Measurements from ENCODE around the gene RPLP2.

The RPLP2 gene

DNA sequence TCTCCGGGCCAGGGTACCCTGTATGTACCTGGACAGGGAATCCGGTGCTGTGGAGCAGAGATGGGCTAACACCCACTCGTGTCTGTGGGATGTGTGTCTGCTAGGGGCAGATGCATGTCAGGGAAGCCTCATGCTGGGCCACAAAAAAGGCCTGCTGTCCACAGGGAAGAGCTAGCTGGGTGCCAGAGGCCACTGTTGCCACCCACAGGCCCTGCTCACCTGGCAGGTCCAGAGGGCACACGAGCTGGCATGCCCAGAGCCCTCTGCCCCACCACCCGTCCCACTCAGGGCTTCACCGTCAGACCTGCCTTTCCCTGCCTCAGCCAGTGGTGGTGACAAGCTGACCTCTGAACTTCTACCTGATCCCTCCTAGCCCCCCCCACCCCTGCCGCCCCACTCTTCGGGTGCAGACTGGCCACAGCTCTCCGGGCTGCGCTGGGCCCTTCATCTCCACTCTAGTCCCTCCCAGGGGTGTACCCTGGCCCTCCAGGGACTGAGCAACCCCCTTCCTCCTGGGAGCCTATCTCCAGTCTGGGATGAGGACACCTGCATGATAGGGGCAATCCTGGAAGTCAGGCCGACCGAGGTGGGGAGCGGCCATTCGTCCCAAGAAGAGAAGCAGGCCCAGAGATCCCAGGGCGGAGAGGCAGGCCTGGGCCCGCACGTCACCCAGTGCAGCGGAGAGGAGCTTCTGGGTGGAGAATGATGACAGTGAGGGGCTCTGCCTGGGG is 13.0 kb upstream of the RPLP2 start:
- DNase-seq = no peak
- Histone ChIP-seq H3K36me3 (peaks cover 0 to 49% (median 3%) of the 10 kb centered on the region in 3 donors), H3K27ac (peak overlapping the region; percentile 71 to 85), H3K27me3 (no peaks in the 10 kb centered on the region), H3K9me3 (no peaks in the 10 kb centered on the region), H3K4me3 (peak overlapping the region; percentile 68 to 88), H3K4me1 (peaks cover 0 to 36% (median 24%) of the 10 kb centered on the region in 4 donors)
- TF ChIP-seq, protein P1, sequence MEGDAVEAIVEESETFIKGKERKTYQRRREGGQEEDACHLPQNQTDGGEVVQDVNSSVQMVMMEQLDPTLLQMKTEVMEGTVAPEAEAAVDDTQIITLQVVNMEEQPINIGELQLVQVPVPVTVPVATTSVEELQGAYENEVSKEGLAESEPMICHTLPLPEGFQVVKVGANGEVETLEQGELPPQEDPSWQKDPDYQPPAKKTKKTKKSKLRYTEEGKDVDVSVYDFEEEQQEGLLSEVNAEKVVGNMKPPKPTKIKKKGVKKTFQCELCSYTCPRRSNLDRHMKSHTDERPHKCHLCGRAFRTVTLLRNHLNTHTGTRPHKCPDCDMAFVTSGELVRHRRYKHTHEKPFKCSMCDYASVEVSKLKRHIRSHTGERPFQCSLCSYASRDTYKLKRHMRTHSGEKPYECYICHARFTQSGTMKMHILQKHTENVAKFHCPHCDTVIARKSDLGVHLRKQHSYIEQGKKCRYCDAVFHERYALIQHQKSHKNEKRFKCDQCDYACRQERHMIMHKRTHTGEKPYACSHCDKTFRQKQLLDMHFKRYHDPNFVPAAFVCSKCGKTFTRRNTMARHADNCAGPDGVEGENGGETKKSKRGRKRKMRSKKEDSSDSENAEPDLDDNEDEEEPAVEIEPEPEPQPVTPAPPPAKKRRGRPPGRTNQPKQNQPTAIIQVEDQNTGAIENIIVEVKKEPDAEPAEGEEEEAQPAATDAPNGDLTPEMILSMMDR (IDR thresholded peaks at IDR 0.05) = no peak
- intact Hi-C loops (cut with DNase I; ENCODE audit: low total_unique reads) = no loop called here

DNA sequence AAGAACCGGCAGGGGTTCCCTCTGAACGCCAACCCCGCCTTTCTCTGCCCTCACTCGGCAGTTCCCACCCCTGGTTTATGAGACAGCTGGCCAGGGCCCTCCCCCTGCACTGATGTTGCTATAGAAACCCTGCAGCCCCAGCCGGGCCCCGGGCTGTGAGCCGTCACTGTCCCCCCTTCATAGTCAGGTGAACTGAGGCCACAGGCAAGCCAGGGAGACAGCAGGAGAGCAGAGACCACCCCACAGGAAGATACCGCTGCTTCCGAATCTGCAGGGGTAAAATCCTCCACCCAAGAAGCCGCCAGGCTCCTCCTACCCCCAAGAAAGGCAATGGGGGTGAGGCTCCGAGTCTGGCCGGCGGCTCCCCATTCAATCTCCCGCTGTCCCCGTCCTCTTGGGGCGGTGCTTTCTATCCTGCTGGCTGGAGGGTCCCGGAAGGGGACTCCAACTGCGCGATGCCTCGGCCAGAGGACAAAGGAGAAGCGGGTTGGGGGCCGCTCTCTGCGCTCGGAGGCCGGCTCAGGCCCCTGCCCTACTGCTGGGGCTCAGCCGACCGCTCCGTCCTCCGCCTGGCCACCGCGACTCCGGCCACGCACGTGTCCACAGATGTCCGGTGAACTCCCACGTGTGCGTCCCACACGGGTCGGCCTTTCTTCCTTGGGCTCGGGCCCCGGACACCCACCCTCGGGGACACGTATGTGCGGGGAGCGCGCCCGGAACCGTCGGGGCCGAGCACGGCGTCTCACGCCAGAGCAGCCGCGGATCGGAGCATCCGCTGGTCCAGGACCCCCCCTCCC is 12.3 kb upstream of the RPLP2 start:
- Histone ChIP-seq H3K36me3 (peaks cover 0 to 49% (median 2%) of the 10 kb centered on the region in 3 donors), H3K27ac (peak overlapping the region; percentile 71 to 85), H3K9me3 (no peaks in the 10 kb centered on the region), H3K4me1 (peaks cover 0 to 37% (median 24%) of the 10 kb centered on the region in 4 donors), H3K27me3 (no peaks in the 10 kb centered on the region), H3K4me3 (peak overlapping the region; percentile 68 to 88)
- DNase-seq = peak; percentile 74 to 86
- intact Hi-C loops (cut with DNase I; ENCODE audit: low total_unique reads) = no loop called here
- TF ChIP-seq, protein P1 (IDR thresholded peaks at IDR 0.05) = no peak

DNA sequence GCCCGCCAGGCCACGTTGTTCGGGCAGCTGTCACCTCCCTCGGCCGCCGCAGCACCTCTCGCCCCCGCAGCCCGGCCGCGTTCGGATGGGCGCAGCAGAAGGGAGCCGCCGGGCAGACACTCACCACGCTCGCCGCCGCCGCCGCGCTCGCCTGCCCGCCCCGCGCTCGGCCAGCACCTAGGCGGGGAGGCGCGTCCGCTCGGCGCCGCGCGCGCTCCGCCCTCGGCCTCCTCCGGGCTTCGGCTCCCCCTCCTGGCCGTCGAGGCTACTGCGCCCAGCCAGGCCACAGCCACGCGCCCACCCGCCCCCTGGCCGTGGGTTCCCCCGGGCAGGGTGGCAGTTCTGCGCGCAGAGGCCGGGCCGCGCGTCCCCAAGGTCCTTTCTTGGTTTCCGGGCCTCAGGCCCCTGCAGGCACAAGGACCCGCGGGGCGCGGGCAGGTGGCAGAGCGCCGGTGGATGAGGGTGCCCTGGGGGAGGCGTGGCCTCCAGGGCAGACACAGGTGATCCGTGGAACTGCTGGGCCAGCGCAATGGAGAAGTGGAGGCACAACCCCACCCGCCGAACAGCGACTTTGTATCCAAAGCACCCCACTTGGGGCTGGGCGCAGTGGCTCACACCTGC is 11.6 kb upstream of the RPLP2 start, which contains the start of gene SLC25A22:
TSS of gene SLC25A22 (minus strand) at position 189 of the 621 bp plus-strand sequence. CDS start 3,275 bp downstream, outside the sequence.
- H3K36me3 ChIP-seq = peaks cover 0 to 49% (median 8%) of the 10 kb centered on the region in 3 donors
- H3K27me3 ChIP-seq = no peaks in the 10 kb centered on the region
- peaks cover 0 to 38% (median 24%) of the 10 kb centered on the region in 4 donors for H3K4me1 ChIP-seq
- peak within 1 kb of the TSS; percentile 71 to 85 for H3K27ac ChIP-seq
- TF ChIP-seq, protein P1 (IDR thresholded peaks at IDR 0.05) = peak; percentile 81 to 87
- H3K4me3 ChIP-seq = peak within 1 kb of the TSS; percentile 68 to 88
- intact Hi-C loops (cut with DNase I; ENCODE audit: low total_unique reads) = no loop called here
- no peaks in the 10 kb centered on the region for H3K9me3 ChIP-seq
- DNase-seq = peak in 1 of 2 donors; percentile 82

DNA sequence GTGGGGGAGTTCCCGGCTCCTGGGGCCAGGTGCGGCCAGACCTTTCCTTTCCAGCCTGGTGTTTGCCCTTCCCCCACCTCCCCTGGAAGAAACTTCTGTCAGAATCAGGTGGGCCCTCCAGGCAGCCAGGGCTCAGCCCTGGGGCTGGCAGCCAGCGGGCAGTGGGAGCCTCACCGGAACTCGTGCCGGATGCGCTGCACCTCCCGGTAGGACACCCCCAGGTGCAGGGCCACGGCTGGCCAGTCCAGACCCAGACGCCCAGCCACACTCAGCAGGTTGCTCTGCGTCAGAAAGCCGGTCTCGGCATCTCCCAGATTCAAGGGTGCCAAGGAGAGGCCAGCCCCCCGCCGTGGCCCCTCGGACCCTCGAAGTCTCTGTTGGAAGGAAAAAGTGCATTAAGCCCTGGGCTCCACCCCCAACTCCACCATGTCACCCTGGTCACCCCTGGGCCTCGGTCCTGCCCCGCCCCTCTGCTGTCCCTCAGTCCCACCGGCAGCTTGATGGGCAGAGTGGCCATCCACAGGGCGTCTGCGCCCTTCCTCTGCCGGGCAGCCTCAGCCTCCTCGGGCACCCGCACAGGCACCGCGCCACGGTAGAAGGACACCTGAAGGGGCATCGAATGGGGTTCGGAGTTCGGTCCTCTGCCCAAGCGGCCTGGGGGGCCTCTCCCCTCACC is 10.0 kb upstream of the RPLP2 start:
- Histone ChIP-seq H3K36me3 (peaks cover 0 to 42% (median 8%) of the 10 kb centered on the region in 3 donors), H3K4me1 (peaks cover 0 to 42% (median 35%) of the 10 kb centered on the region in 4 donors), H3K27me3 (no peaks in the 10 kb centered on the region), H3K4me3 (no peak overlapping the region), H3K9me3 (no peaks in the 10 kb centered on the region), H3K27ac (no peak overlapping the region)
- intact Hi-C loops (cut with DNase I; ENCODE audit: low total_unique reads) = loop anchor here (10.0 kb wide), 1 partner anchor 225 kb away; the partner anchor contains the start of gene PHRF1
- TF ChIP-seq, protein P1 (IDR thresholded peaks at IDR 0.05) = no peak
- DNase-seq = no peak

DNA sequence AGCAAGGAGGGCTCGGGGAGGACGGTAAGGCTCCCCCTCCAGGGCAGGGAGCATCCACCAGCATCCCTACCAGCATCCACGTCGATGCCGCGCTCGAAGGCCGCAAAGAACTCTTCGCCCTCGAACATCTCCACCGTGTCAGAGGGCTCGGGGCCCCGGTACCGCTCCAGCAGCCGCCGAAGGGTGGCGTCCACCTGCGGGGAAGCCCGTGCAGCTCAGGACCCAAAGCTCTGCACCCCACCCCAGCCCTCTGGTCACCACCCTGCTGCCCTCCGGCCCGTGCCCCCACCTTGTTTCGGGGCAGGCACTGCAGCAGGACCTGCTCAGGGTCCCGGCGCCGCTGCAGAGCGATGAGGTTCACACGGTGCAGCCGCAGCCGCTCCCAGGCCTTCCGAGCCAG is 9.3 kb upstream of the RPLP2 start:
- no peaks in the 10 kb centered on the region for H3K27me3 ChIP-seq
- no peak overlapping the region for H3K4me3 ChIP-seq
- DNase-seq = no peak
- peaks cover 0 to 42% (median 8%) of the 10 kb centered on the region in 3 donors for H3K36me3 ChIP-seq
- intact Hi-C loops (cut with DNase I; ENCODE audit: low total_unique reads) = loop anchor here (10.0 kb wide), 1 partner anchor 226 kb away; the partner anchor contains the start of gene PHRF1
- peaks cover 0 to 42% (median 31%) of the 10 kb centered on the region in 4 donors for H3K4me1 ChIP-seq
- no peaks in the 10 kb centered on the region for H3K9me3 ChIP-seq
- TF ChIP-seq, protein P1 (IDR thresholded peaks at IDR 0.05) = no peak
- H3K27ac ChIP-seq = no peak overlapping the region

Data from tibial artery (tissue), 4 donors.